ENCODE data around the gene IPO7. TPM values are rescaled to one million over a fixed set of nuclear protein-coding genes. Genes with fewer than 3 reads are reported as not detected.

Gene IPO7
- total and polyA plus RNA-seq, 10 of the 15 experiments (the other 5 are each of a cell fraction or from before 2014, with no cell fraction given): 5.0 to 51.4 (median 30.6) TPM

DNA sequence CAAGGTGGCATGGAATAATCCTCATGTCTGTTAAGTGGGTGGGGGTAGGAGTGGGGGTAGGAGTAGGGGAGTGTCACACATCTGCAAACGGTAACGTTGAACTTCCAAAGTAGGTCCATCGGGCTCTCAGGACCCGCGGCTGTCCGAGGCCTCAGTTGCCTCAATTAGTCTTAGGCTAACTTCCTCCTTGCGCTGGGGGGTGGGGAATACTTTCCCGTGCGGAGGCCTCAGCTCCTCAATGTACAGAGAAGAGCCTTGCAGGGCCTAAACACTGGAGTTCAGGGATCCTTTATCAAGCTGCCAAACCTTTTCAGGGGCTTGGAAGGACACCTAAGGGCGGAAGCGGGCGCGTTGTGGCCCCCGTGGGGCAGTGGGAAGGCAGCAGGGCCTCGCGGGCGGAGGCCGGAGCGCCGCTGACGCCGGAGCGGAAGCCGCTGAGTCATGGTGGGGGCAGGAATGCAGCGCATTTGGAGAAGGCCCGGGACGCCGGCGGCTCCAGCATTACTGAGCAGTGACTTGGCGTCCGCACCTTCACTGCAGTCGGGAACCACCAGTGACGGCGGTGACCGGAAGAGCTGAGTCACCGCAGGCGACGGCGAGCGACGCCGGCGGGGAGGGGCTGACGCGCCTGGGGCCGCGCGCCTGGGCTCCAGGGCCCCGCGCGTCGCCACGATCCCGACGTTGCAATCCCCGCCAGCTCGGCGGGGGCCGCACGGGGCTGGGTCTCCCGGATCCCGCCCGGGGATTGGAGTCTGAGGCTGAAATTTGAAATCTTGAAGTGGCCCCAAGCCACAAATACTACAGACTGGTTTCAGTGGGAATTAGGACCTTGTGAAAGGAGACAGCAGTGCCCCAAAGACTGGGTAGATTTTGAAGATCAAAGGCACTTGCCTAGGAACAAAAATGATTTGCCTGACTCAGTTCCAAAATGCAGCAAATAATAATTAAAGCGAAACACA, 20.2 kb upstream of the IPO7 start (continued):
- TF ChIP-seq, protein P1, sequence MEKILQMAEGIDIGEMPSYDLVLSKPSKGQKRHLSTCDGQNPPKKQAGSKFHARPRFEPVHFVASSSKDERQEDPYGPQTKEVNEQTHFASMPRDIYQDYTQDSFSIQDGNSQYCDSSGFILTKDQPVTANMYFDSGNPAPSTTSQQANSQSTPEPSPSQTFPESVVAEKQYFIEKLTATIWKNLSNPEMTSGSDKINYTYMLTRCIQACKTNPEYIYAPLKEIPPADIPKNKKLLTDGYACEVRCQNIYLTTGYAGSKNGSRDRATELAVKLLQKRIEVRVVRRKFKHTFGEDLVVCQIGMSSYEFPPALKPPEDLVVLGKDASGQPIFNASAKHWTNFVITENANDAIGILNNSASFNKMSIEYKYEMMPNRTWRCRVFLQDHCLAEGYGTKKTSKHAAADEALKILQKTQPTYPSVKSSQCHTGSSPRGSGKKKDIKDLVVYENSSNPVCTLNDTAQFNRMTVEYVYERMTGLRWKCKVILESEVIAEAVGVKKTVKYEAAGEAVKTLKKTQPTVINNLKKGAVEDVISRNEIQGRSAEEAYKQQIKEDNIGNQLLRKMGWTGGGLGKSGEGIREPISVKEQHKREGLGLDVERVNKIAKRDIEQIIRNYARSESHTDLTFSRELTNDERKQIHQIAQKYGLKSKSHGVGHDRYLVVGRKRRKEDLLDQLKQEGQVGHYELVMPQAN (conservative IDR thresholded peaks at IDR 0.05): no peak; the same call in 1 of the 2 replicates
- TF ChIP-seq SRF (IDR thresholded peaks at IDR 0.05; ENCODE audit: low read depth in 2 of 2, low read length in 2 of 2) (peak in 1 of 2 experiments; percentile 75; a peak in 1 of 4 replicates), LARP7 (IDR thresholded peaks at IDR 0.05) (peak; percentile 96), TBL1XR1 (IDR thresholded peaks at IDR 0.05; ENCODE audit: low read depth, low read length) (no peak), ZNF217 (IDR thresholded peaks at IDR 0.05) (0 out of 2 replicates have a peak, but pooled peaks have one; percentile 52), TCF7 (IDR thresholded peaks at IDR 0.05; ENCODE audit: borderline replicate concordance) (peak; percentile 69), RAD21 (IDR thresholded peaks at IDR 0.05; ENCODE audit: insufficient read depth, low read depth, low read length) (no peak), NR2F1 (conservative IDR thresholded peaks at IDR 0.05) (peak; percentile 69), IKZF2 (IDR thresholded peaks at IDR 0.05) (peak; percentile 47 to 50; a peak in 2 of 4 replicates), TAF1 (IDR thresholded peaks at IDR 0.05; ENCODE audit: borderline replicate concordance, low read depth, low read length) (peak; percentile 89), SIN3A (IDR thresholded peaks at IDR 0.05; ENCODE audit: low read depth, low read length) (peak; percentile 54; the same call in 1 of the 2 replicates), BRCA1 (IDR thresholded peaks at IDR 0.05; ENCODE audit: low read depth, low read length) (no peak), MTA3 (IDR thresholded peaks at IDR 0.05; ENCODE audit: borderline replicate concordance, low read length) (0 out of 2 replicates have a peak, but pooled peaks have one; percentile 30), HDGF (IDR thresholded peaks at IDR 0.05) (peak; percentile 82), ATF3 (IDR thresholded peaks at IDR 0.05; ENCODE audit: borderline replicate concordance, extremely low read depth, low read depth, low read length) (peak; percentile 55; the same call in 1 of the 2 replicates), EP300 (IDR thresholded peaks at IDR 0.05; ENCODE audit: borderline replicate concordance in 1 of 2, control insufficient read depth in 1 of 2, low read depth in 2 of 2, low read length in 2 of 2) (0 out of 4 replicates have a peak, but pooled peaks have one; percentile 35 to 42), SMAD5 (IDR thresholded peaks at IDR 0.05; ENCODE audit: low read depth) (peak; percentile 89), RB1 (IDR thresholded peaks at IDR 0.05; ENCODE audit: borderline replicate concordance) (peak; percentile 72; the same call in 1 of the 2 replicates), CREM (IDR thresholded peaks at IDR 0.05; ENCODE audit: low read depth) (peak; percentile 98), ATF7 (IDR thresholded peaks at IDR 0.05; ENCODE audit: low read depth) (no peak), IRF3 (IDR thresholded peaks at IDR 0.05) (no peak), PBX3 (IDR thresholded peaks at IDR 0.05; ENCODE audit: insufficient replicate concordance, low read depth, low read length) (no peak), EZH2 (IDR thresholded peaks at IDR 0.05; ENCODE audit: borderline replicate concordance, control insufficient read depth, low read depth, low read length) (no peak)

All from GM12878 (cell line).